ENCODE measurements around the gene B4GAT1. TPM values are rescaled to one million over a fixed set of nuclear protein-coding genes. Genes with fewer than 3 reads are reported as not detected.

B4GAT1 gene
- total and polyA plus RNA-seq, 10 of the 15 experiments (the other 5 are each of a cell fraction or from before 2014, with no cell fraction given) = 0.55 to 11.1 (median 4.3) TPM

DNA sequence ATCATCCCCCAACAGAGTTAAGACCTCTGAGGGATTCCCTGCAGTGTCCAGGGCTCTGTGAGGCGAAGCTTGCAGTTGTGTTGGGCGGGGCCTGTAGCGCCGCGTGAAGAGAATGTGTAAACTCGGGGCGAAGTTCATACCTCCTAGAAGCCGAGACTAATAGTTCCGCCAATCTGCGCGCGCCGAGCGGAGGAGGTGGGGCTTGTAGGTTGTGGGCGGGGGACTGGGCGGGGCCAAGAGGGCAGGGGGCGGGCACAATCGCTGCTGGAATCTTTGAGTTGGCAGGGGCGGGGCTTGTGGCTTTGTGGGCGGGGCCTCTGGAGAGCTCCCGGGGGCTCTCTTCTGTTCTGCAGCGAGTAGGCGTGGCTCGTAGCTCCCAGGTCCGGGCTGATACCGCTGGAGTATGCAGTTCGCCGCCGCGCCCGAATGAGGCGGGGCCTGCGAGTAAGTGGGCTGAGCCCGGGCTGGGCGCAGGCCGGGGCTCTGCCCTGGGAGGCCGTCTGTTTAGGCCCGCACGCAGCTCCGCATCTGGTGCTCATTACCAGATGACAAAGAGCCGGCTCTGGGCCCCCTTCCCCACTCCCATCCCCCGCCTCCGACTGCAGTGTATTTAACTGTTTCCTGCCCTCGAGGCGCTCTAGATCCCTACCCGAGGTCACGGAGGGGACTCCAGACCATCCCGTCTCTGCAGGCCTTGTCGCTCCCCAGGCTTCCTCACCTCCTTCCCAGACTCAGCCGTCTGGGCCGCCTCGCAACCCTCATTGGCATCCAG lies 34.7 kb downstream of the B4GAT1 start:
- Histone ChIP-seq H3K4me3 (peak overlapping the region; percentile 66), H3K79me2 (ENCODE audit: control insufficient read depth, insufficient read depth, low read length) (no peaks in the 10 kb centered on the region), H3K4me1 (ENCODE audit: control insufficient read depth, insufficient read depth, low read length) (peaks cover 7% of the 10 kb centered on the region), H3K27me3 (replicated peaks in 1 of 2; ENCODE audit: control insufficient read depth in 2 of 2, insufficient read depth in 2 of 2, low read length in 1 of 2) (no peaks in the 10 kb centered on the region; a peak in 1 of 4 replicates), H3K9ac (ENCODE audit: control insufficient read depth, insufficient read depth, low read length) (no peak overlapping the region), H3K9me3 (replicated peaks; ENCODE audit: control insufficient read depth, insufficient read depth, low read length) (no peaks in the 10 kb centered on the region), H4K20me1 (ENCODE audit: control insufficient read depth, insufficient read depth) (no peaks in the 10 kb centered on the region), H3K27ac (ENCODE audit: control insufficient read depth, insufficient read depth) (peak overlapping the region; percentile 47; the same call in 1 of the 2 replicates), H2AFZ (ENCODE audit: control insufficient read depth, low read depth, low read length) (peak overlapping the region; percentile 99), H3K36me3 (ENCODE audit: control insufficient read depth in 2 of 2, insufficient read depth in 2 of 2, low read length in 1 of 2) (no peaks in the 10 kb centered on the region), H3K4me2 (ENCODE audit: control insufficient read depth, insufficient read depth) (peak overlapping the region; percentile 93)
- DNase-seq (ENCODE audit: low read depth, low spot score) (no peak), ATAC-seq (peak; percentile 87), FAIRE-seq (peak; percentile 89)
- POLR2A ChIA-PET = interaction anchor here (0.5 to 2.9 kb wide), 18 partner anchors 16 to 1041 kb away, joined by 3 to 19 read pairs (median 4); partner anchors contain the start of genes BRMS1, CCDC87, MRPL11 and POLD4
- WGBS (ENCODE audit: insufficient coverage, insufficient replicate concordance, low lambda C conversion rate, missing lambda C conversion rate) = 11% methylated on average over 48 of the region's 52 CpGs
- SMC1A ChIA-PET (ENCODE audit: uncharacterized antibody, unreplicated experiment) = interaction anchor here (0.5 to 2.8 kb wide), 22 partner anchors 9 to 411 kb away, joined by 3 to 33 read pairs (median 4); partner anchors contain the start of genes B4GAT1, BRMS1, MRPL11 and NPAS4
- CTCF ChIA-PET = interaction anchor here (0.6 to 6.3 kb wide), 27 partner anchors 9 to 1170 kb away, joined by 3 to 166 read pairs (median 7); partner anchors contain the start of genes AIP, B4GAT1, BRMS1 and MRPL11
- RAD21 ChIA-PET (ENCODE audit: unreplicated experiment) = interaction anchor here (0.5 to 3.0 kb wide), 31 partner anchors 9 to 1089 kb away, joined by 3 to 49 read pairs (median 5); partner anchors contain the start of genes B4GAT1, DPP3, MRPL11 and PELI3
- intact Hi-C loops (cut with micrococcal nuclease; ENCODE audit: unreplicated experiment) (loop anchor here (1.0 to 2.0 kb wide), 2 partner anchors 16 to 32 kb away; partner anchors contain the start of gene BRMS1), in situ Hi-C loops (cut with MboI) (no loop called here)
- no TSS peak for BruUV-seq (replicated peaks)
- TF ChIP-seq, protein P1, sequence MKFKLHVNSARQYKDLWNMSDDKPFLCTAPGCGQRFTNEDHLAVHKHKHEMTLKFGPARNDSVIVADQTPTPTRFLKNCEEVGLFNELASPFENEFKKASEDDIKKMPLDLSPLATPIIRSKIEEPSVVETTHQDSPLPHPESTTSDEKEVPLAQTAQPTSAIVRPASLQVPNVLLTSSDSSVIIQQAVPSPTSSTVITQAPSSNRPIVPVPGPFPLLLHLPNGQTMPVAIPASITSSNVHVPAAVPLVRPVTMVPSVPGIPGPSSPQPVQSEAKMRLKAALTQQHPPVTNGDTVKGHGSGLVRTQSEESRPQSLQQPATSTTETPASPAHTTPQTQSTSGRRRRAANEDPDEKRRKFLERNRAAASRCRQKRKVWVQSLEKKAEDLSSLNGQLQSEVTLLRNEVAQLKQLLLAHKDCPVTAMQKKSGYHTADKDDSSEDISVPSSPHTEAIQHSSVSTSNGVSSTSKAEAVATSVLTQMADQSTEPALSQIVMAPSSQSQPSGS (IDR thresholded peaks at IDR 0.05; ENCODE audit: low read length) = no peak
- TF ChIP-seq, protein P2, sequence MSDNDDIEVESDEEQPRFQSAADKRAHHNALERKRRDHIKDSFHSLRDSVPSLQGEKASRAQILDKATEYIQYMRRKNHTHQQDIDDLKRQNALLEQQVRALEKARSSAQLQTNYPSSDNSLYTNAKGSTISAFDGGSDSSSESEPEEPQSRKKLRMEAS (IDR thresholded peaks at IDR 0.05; ENCODE audit: low read depth, low read length) = peak; percentile 22; the same call in 1 of the 2 replicates
- TF ChIP-seq POLR2A (IDR thresholded peaks at IDR 0.05; ENCODE audit: low read depth, low read length) (peak; percentile 26), RBBP5 (conservative IDR thresholded peaks at IDR 0.05) (no peak), EZH2 (IDR thresholded peaks at IDR 0.05; ENCODE audit: borderline replicate concordance, control insufficient read depth, low read depth, low read length) (no peak), POLR2AphosphoS5 (IDR thresholded peaks at IDR 0.05; ENCODE audit: low read length) (no peak), SRF (IDR thresholded peaks at IDR 0.05; ENCODE audit: low read depth in 2 of 2, low read length in 2 of 2) (no peak), NFYA (IDR thresholded peaks at IDR 0.05; ENCODE audit: borderline replicate concordance, low read depth, low read length) (no peak), SMAD5 (IDR thresholded peaks at IDR 0.05; ENCODE audit: low read depth) (no peak), SIN3A (IDR thresholded peaks at IDR 0.05; ENCODE audit: low read depth, low read length) (no peak), TAF1 (IDR thresholded peaks at IDR 0.05; ENCODE audit: borderline replicate concordance, low read depth, low read length) (peak; percentile 1; the same call in 1 of the 2 replicates), SREBF2 (IDR thresholded peaks at IDR 0.05; ENCODE audit: low read length) (no peak), ZBED1 (IDR thresholded peaks at IDR 0.05; ENCODE audit: borderline replicate concordance) (no peak), TARDBP (IDR thresholded peaks at IDR 0.05; ENCODE audit: borderline replicate concordance) (0 out of 2 replicates have a peak, but pooled peaks have one; percentile 20), SMC3 (IDR thresholded peaks at IDR 0.05; ENCODE audit: borderline replicate concordance, low read length) (no peak), RUNX3 (IDR thresholded peaks at IDR 0.05; ENCODE audit: low read length) (peak; percentile 34; the same call in 1 of the 2 replicates)
- TF ChIP-seq, protein P3, sequence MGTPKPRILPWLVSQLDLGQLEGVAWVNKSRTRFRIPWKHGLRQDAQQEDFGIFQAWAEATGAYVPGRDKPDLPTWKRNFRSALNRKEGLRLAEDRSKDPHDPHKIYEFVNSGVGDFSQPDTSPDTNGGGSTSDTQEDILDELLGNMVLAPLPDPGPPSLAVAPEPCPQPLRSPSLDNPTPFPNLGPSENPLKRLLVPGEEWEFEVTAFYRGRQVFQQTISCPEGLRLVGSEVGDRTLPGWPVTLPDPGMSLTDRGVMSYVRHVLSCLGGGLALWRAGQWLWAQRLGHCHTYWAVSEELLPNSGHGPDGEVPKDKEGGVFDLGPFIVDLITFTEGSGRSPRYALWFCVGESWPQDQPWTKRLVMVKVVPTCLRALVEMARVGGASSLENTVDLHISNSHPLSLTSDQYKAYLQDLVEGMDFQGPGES (IDR thresholded peaks at IDR 0.05) = no peak
- TF ChIP-seq, protein P4, sequence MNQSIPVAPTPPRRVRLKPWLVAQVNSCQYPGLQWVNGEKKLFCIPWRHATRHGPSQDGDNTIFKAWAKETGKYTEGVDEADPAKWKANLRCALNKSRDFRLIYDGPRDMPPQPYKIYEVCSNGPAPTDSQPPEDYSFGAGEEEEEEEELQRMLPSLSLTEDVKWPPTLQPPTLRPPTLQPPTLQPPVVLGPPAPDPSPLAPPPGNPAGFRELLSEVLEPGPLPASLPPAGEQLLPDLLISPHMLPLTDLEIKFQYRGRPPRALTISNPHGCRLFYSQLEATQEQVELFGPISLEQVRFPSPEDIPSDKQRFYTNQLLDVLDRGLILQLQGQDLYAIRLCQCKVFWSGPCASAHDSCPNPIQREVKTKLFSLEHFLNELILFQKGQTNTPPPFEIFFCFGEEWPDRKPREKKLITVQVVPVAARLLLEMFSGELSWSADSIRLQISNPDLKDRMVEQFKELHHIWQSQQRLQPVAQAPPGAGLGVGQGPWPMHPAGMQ (IDR thresholded peaks at IDR 0.05; ENCODE audit: borderline replicate concordance) = no peak
- TF ChIP-seq, protein P5, sequence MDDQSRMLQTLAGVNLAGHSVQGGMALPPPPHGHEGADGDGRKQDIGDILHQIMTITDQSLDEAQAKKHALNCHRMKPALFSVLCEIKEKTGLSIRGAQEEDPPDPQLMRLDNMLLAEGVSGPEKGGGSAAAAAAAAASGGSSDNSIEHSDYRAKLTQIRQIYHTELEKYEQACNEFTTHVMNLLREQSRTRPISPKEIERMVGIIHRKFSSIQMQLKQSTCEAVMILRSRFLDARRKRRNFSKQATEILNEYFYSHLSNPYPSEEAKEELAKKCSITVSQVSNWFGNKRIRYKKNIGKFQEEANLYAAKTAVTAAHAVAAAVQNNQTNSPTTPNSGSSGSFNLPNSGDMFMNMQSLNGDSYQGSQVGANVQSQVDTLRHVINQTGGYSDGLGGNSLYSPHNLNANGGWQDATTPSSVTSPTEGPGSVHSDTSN (IDR thresholded peaks at IDR 0.05; ENCODE audit: insufficient replicate concordance, low read depth, low read length) = no peak
